ENCODE results near the gene FBXW5. TPM values are rescaled to one million over a fixed set of nuclear protein-coding genes. Genes with fewer than 3 reads are reported as not detected.

FBXW5 gene
- total and polyA plus RNA-seq, 9 of the 15 experiments (the other 6 are each of a cell fraction or from before 2014, with no cell fraction given): 0.21 to 128 (median 37.0) TPM

DNA sequence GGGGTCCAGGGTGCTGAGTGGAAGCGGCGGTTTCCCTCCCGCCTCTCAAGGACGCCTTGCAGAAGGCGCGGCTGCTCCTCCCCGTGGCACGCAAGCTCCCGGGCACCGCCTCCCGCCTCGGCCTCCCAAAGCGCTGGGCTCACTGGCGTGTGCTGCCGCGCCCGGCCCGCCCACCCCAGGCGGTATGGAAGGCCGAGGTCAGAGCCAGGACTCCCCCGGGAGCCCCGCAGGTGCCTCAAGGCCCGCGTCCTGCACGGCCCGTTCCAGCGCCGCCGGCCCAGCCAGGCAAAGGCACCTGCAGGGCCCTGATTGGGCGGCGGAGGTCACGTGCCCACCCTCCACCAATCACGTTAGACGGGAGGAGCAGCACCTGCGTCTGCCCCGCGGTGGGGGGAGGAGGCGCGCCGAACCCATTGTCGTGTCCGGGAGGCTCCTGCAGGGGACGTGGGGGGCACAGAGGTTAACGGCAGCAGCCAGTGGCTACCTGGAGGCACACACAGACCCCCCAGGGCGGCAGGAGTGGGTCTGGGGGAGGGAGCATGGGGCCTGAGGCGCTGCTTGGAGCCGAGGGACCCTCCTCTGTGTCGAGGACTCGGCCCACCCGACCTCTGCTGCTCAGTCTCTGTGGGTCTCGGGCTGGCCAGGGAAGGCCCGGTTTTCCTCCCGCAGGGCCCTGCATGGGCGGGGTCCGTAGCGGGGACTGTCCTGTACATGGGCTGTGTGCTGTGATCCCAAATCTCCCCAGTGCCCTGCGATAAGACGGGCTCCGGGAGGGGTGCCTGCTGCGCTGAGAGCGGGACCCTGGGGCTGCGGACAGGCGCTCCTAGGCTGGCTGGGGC lies 5.5 kb upstream of the FBXW5 start (continued):
- no peak for TF ChIP-seq ZNF134 (CRISPR knock-in tag; conservative IDR thresholded peaks at IDR 0.05)
- TF ChIP-seq, protein P1, sequence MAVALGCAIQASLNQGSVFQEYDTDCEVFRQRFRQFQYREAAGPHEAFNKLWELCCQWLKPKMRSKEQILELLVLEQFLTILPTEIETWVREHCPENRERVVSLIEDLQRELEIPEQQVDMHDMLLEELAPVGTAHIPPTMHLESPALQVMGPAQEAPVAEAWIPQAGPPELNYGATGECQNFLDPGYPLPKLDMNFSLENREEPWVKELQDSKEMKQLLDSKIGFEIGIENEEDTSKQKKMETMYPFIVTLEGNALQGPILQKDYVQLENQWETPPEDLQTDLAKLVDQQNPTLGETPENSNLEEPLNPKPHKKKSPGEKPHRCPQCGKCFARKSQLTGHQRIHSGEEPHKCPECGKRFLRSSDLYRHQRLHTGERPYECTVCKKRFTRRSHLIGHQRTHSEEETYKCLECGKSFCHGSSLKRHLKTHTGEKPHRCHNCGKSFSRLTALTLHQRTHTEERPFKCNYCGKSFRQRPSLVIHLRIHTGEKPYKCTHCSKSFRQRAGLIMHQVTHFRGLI (CRISPR knock-in tag; IDR thresholded peaks at IDR 0.05): no peak
- TF ChIP-seq, protein P2, sequence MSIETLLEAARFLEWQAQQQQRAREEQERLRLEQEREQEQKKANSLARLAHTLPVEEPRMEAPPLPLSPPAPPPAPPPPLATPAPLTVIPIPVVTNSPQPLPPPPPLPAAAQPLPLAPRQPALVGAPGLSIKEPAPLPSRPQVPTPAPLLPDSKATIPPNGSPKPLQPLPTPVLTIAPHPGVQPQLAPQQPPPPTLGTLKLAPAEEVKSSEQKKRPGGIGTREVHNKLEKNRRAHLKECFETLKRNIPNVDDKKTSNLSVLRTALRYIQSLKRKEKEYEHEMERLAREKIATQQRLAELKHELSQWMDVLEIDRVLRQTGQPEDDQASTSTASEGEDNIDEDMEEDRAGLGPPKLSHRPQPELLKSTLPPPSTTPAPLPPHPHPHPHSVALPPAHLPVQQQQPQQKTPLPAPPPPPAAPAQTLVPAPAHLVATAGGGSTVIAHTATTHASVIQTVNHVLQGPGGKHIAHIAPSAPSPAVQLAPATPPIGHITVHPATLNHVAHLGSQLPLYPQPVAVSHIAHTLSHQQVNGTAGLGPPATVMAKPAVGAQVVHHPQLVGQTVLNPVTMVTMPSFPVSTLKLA (conservative IDR thresholded peaks at IDR 0.05): peak; percentile 69 to 75
- TF ChIP-seq CBX5 (IDR thresholded peaks at IDR 0.05; ENCODE audit: borderline replicate concordance, low read depth): 0 out of 2 replicates have a peak, but pooled peaks have one; percentile 26
- TF ChIP-seq, protein P3, sequence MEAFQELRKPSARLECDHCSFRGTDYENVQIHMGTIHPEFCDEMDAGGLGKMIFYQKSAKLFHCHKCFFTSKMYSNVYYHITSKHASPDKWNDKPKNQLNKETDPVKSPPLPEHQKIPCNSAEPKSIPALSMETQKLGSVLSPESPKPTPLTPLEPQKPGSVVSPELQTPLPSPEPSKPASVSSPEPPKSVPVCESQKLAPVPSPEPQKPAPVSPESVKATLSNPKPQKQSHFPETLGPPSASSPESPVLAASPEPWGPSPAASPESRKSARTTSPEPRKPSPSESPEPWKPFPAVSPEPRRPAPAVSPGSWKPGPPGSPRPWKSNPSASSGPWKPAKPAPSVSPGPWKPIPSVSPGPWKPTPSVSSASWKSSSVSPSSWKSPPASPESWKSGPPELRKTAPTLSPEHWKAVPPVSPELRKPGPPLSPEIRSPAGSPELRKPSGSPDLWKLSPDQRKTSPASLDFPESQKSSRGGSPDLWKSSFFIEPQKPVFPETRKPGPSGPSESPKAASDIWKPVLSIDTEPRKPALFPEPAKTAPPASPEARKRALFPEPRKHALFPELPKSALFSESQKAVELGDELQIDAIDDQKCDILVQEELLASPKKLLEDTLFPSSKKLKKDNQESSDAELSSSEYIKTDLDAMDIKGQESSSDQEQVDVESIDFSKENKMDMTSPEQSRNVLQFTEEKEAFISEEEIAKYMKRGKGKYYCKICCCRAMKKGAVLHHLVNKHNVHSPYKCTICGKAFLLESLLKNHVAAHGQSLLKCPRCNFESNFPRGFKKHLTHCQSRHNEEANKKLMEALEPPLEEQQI (IDR thresholded peaks at IDR 0.05): no peak
- peak; percentile 50; the same call in 1 of the 2 replicates for TF ChIP-seq SP1 (CRISPR knock-in tag; IDR thresholded peaks at IDR 0.05)
- TF ChIP-seq DIDO1 (tag; IDR thresholded peaks at IDR 0.05; ENCODE audit: low read depth): no peak
- no peak for TF ChIP-seq PHTF2 (CRISPR knock-in tag; IDR thresholded peaks at IDR 0.05)
- TF ChIP-seq, protein P4, sequence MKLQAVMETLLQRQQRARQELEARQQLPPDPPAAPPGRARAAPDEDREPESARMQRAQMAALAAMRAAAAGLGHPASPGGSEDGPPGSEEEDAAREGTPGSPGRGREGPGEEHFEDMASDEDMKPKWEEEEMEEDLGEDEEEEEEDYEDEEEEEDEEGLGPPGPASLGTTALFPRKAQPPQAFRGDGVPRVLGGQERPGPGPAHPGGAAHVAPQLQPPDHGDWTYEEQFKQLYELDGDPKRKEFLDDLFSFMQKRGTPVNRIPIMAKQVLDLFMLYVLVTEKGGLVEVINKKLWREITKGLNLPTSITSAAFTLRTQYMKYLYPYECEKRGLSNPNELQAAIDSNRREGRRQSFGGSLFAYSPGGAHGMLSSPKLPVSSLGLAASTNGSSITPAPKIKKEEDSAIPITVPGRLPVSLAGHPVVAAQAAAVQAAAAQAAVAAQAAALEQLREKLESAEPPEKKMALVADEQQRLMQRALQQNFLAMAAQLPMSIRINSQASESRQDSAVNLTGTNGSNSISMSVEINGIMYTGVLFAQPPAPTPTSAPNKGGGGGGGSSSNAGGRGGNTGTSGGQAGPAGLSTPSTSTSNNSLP (IDR thresholded peaks at IDR 0.05; ENCODE audit: borderline replicate concordance, low read depth, low read length): no peak
- TF ChIP-seq, protein P5, sequence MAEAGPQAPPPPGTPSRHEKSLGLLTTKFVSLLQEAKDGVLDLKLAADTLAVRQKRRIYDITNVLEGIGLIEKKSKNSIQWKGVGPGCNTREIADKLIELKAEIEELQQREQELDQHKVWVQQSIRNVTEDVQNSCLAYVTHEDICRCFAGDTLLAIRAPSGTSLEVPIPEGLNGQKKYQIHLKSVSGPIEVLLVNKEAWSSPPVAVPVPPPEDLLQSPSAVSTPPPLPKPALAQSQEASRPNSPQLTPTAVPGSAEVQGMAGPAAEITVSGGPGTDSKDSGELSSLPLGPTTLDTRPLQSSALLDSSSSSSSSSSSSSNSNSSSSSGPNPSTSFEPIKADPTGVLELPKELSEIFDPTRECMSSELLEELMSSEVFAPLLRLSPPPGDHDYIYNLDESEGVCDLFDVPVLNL (CRISPR knock-in tag; IDR thresholded peaks at IDR 0.05; ENCODE audit: low read depth): no peak
- no peak for TF ChIP-seq ERF (CRISPR knock-in tag; IDR thresholded peaks at IDR 0.05)
- TF ChIP-seq MYC (IDR thresholded peaks at IDR 0.05; ENCODE audit: low read depth, low read length): no peak; the same call in 1 of the 2 replicates
- TF ChIP-seq MYC (CRISPR knock-in tag; IDR thresholded peaks at IDR 0.05; ENCODE audit: borderline replicate concordance, low read depth): no peak
- no peak for TF ChIP-seq JUNB (CRISPR knock-in tag; conservative IDR thresholded peaks at IDR 0.05)
- TF ChIP-seq ZFP30 (CRISPR knock-in tag; IDR thresholded peaks at IDR 0.05; ENCODE audit: borderline replicate concordance): no peak
- TF ChIP-seq NCOR1 (IDR thresholded peaks at IDR 0.05): no peak
- TF ChIP-seq POLR3A (IDR thresholded peaks at IDR 0.05; ENCODE audit: borderline replicate concordance, extremely low read depth, insufficient read depth, insufficient read length): no peak
- TF ChIP-seq CBFA2T2 (conservative IDR thresholded peaks at IDR 0.05): peak; percentile 84
- peak; percentile 90 for TF ChIP-seq ZFX (CRISPR knock-in tag; IDR thresholded peaks at IDR 0.05)

Data from K562 (cell line).